Activated T-cell treated with anti-CD3 and anti-CD28 coated beads, Interleukin-2, amount 50 U/mL, for 24 hours (primary cell): Measurements from ENCODE around the gene COL5A1.

Source experiments
- DNase-seq: peaks from one replicate; pipeline ENCODE4 v3.0.0-alpha.2; 2020
- H3K27ac Mint-ChIP-seq: 2 replicates; pipeline ENCODE4 v1.8.0; 2020; ENCODE audit warnings: mild to moderate bottlenecking, mixed read lengths
- H3K27me3 Mint-ChIP-seq: 2 replicates; pipeline ENCODE4 v1.8.0; 2020; ENCODE audit warnings: mixed read lengths
- H3K36me3 Mint-ChIP-seq: 2 replicates; pipeline ENCODE4 v1.8.0; 2020; ENCODE audit warnings: low read depth, mixed read lengths
- H3K4me1 Mint-ChIP-seq: 2 replicates; pipeline ENCODE4 v1.8.0; 2020; ENCODE audit warnings: low read depth, mixed read lengths
- H3K4me3 Mint-ChIP-seq: 2 replicates; pipeline ENCODE4 v1.8.0; 2020; ENCODE audit warnings: mild to moderate bottlenecking, moderate library complexity, mixed read lengths
- H3K9me3 Mint-ChIP-seq: 2 replicates; pipeline ENCODE4 v1.8.0; 2020; ENCODE audit warnings: mixed read lengths

The COL5A1 gene

GRCh38 chr9:134796882-134797281 lies 155.3 kb downstream of the COL5A1 start:
- H3K36me3 Mint-ChIP-seq, result no peaks in the 10 kb centered on the region
- H3K27me3 Mint-ChIP-seq, result peaks cover 13% of the 10 kb centered on the region
- H3K4me3 Mint-ChIP-seq, result no peak overlapping the region
- no peaks in the 10 kb centered on the region for H3K9me3 Mint-ChIP-seq
- H3K27ac Mint-ChIP-seq, result no peak overlapping the region
- no peaks in the 10 kb centered on the region for H3K4me1 Mint-ChIP-seq
- DNase-seq, result no peak

- Mint-ChIP-seq H3K4me3 (no peak overlapping the region), H3K36me3 (no peaks in the 10 kb centered on the region), H3K4me1 (no peaks in the 10 kb centered on the region), H3K9me3 (no peaks in the 10 kb centered on the region), H3K27ac (no peak overlapping the region), H3K27me3 (peaks cover 2% of the 10 kb centered on the region)
- no peak for DNase-seq
Measured at GRCh38 chr9:134800791-134801339, 159.3 kb downstream of the COL5A1 start.

GRCh38 chr9:134802216-134802795 lies 160.7 kb downstream of the COL5A1 start:
- Mint-ChIP-seq H3K27me3 (no peaks in the 10 kb centered on the region), H3K36me3 (no peaks in the 10 kb centered on the region), H3K27ac (no peak overlapping the region), H3K4me3 (no peak overlapping the region), H3K9me3 (no peaks in the 10 kb centered on the region), H3K4me1 (no peaks in the 10 kb centered on the region)
- DNase-seq, result no peak

GRCh38 chr9:134804871-134805270 lies 163.3 kb downstream of the COL5A1 start:
- no peaks in the 10 kb centered on the region for H3K9me3 Mint-ChIP-seq
- H3K4me3 Mint-ChIP-seq, result no peak overlapping the region
- H3K27me3 Mint-ChIP-seq, result no peaks in the 10 kb centered on the region
- no peak for DNase-seq
- H3K4me1 Mint-ChIP-seq, result no peaks in the 10 kb centered on the region
- H3K36me3 Mint-ChIP-seq, result no peaks in the 10 kb centered on the region
- H3K27ac Mint-ChIP-seq, result no peak overlapping the region

GRCh38 chr9:134807716-134808446 lies 166.3 kb downstream of the COL5A1 start:
- H3K4me1 Mint-ChIP-seq, result no peaks in the 10 kb centered on the region
- no peak overlapping the region for H3K27ac Mint-ChIP-seq
- H3K9me3 Mint-ChIP-seq, result no peaks in the 10 kb centered on the region
- no peaks in the 10 kb centered on the region for H3K27me3 Mint-ChIP-seq
- H3K36me3 Mint-ChIP-seq, result no peaks in the 10 kb centered on the region
- no peak overlapping the region for H3K4me3 Mint-ChIP-seq
- DNase-seq, result no peak

GRCh38 chr9:134808447-134808792 lies 166.8 kb downstream of the COL5A1 start:
- no peaks in the 10 kb centered on the region for H3K9me3 Mint-ChIP-seq
- H3K4me3 Mint-ChIP-seq, result no peak overlapping the region
- H3K27ac Mint-ChIP-seq, result no peak overlapping the region
- no peaks in the 10 kb centered on the region for H3K4me1 Mint-ChIP-seq
- DNase-seq, result no peak
- no peaks in the 10 kb centered on the region for H3K27me3 Mint-ChIP-seq
- no peaks in the 10 kb centered on the region for H3K36me3 Mint-ChIP-seq

- Mint-ChIP-seq H3K36me3 (no peaks in the 10 kb centered on the region), H3K4me3 (no peak overlapping the region), H3K27me3 (no peaks in the 10 kb centered on the region), H3K9me3 (no peaks in the 10 kb centered on the region), H3K4me1 (no peaks in the 10 kb centered on the region), H3K27ac (no peak overlapping the region)
- DNase-seq, result no peak
Measured at GRCh38 chr9:134809292-134809691, 167.7 kb downstream of the COL5A1 start.

- Mint-ChIP-seq H3K4me3 (no peak overlapping the region), H3K27me3 (no peaks in the 10 kb centered on the region), H3K27ac (no peak overlapping the region)
Measured at GRCh38 chr9:134809826-134810225, 168.2 kb downstream of the COL5A1 start.

GRCh38 chr9:134811079-134811672 lies 169.6 kb downstream of the COL5A1 start:
- H3K36me3 Mint-ChIP-seq, result no peaks in the 10 kb centered on the region
- no peak overlapping the region for H3K27ac Mint-ChIP-seq
- no peaks in the 10 kb centered on the region for H3K27me3 Mint-ChIP-seq
- H3K4me3 Mint-ChIP-seq, result no peak overlapping the region
- no peaks in the 10 kb centered on the region for H3K4me1 Mint-ChIP-seq
- H3K9me3 Mint-ChIP-seq, result no peaks in the 10 kb centered on the region
- no peak for DNase-seq

More at GRCh38 chr9:134809826-134810225, 168.2 kb downstream of the COL5A1 start:
- Mint-ChIP-seq H3K4me1 (no peaks in the 10 kb centered on the region), H3K9me3 (no peaks in the 10 kb centered on the region), H3K36me3 (no peaks in the 10 kb centered on the region)
- DNase-seq, result no peak

GRCh38 chr9:134811673-134812342 lies 170.2 kb downstream of the COL5A1 start:
- H3K4me1 Mint-ChIP-seq, result no peaks in the 10 kb centered on the region

GRCh38 chr9:134812343-134812673 lies 170.7 kb downstream of the COL5A1 start:
- no peaks in the 10 kb centered on the region for H3K9me3 Mint-ChIP-seq
- no peak overlapping the region for H3K4me3 Mint-ChIP-seq
- H3K27me3 Mint-ChIP-seq, result no peaks in the 10 kb centered on the region
- H3K36me3 Mint-ChIP-seq, result no peaks in the 10 kb centered on the region
- no peak overlapping the region for H3K27ac Mint-ChIP-seq
- no peak for DNase-seq
- H3K4me1 Mint-ChIP-seq, result no peaks in the 10 kb centered on the region

More at GRCh38 chr9:134811673-134812342, 170.2 kb downstream of the COL5A1 start:
- no peak overlapping the region for H3K4me3 Mint-ChIP-seq
- H3K36me3 Mint-ChIP-seq, result no peaks in the 10 kb centered on the region
- H3K27me3 Mint-ChIP-seq, result no peaks in the 10 kb centered on the region
- no peaks in the 10 kb centered on the region for H3K9me3 Mint-ChIP-seq
- no peak overlapping the region for H3K27ac Mint-ChIP-seq
- no peak for DNase-seq

- Mint-ChIP-seq H3K36me3 (no peaks in the 10 kb centered on the region), H3K9me3 (no peaks in the 10 kb centered on the region), H3K27ac (no peak overlapping the region), H3K4me1 (no peaks in the 10 kb centered on the region), H3K4me3 (no peak overlapping the region), H3K27me3 (no peaks in the 10 kb centered on the region)
- no peak for DNase-seq
Measured at GRCh38 chr9:134813841-134814240, 172.2 kb downstream of the COL5A1 start.

- Mint-ChIP-seq H3K9me3 (no peaks in the 10 kb centered on the region), H3K27ac (no peak overlapping the region), H3K36me3 (no peaks in the 10 kb centered on the region), H3K27me3 (no peaks in the 10 kb centered on the region), H3K4me3 (no peak overlapping the region), H3K4me1 (no peaks in the 10 kb centered on the region)
- DNase-seq, result no peak
Measured at GRCh38 chr9:134814598-134815215, 173.1 kb downstream of the COL5A1 start.

- no peak overlapping the region for H3K4me3 Mint-ChIP-seq
- no peaks in the 10 kb centered on the region for H3K36me3 Mint-ChIP-seq
- no peak overlapping the region for H3K27ac Mint-ChIP-seq
- no peaks in the 10 kb centered on the region for H3K27me3 Mint-ChIP-seq
- no peak for DNase-seq
- no peaks in the 10 kb centered on the region for H3K4me1 Mint-ChIP-seq
- no peaks in the 10 kb centered on the region for H3K9me3 Mint-ChIP-seq
Measured at GRCh38 chr9:134815435-134816214, 174.0 kb downstream of the COL5A1 start.
